ENCODE results near the gene POU2AF1.

- TF ChIP-seq CREB1 (CRISPR knock-in tag; IDR thresholded peaks at IDR 0.05; ENCODE audit: low read depth) (no peak), CTCF (conservative IDR thresholded peaks at IDR 0.05; ENCODE audit: low read depth in 2 of 2) (no peak), EZH2 (IDR thresholded peaks at IDR 0.05; ENCODE audit: low read depth, unreplicated experiment) (no peak), POLR2AphosphoS5 (IDR thresholded peaks at IDR 0.05; ENCODE audit: low read depth) (no peak), REST (IDR thresholded peaks at IDR 0.05; ENCODE audit: unreplicated experiment) (no peak)
Measured at GRCh38 chr11:111320728-111321568, 58.1 kb downstream of the POU2AF1 start.

Data from GM23338 (cell line).